Uterus (tissue), 4 donors: Measurements from ENCODE around the gene KATNA1. TPM values are rescaled to one million over a fixed set of nuclear protein-coding genes. Genes with fewer than 3 reads are reported as not detected.

Experiments used
- DNase-seq, 2 donors: peaks; one replicate each; pipeline ENCODE4 v3.0.0-alpha.2; 2019 to 2020
- H3K27ac ChIP-seq, 2 donors: fragments of 200-600 bp; sonication (generic); 1 replicate in 1 of 2; 2 replicates in 1 of 2; pipeline ENCODE4 v1.5.1; 2016 to 2018
- H3K27me3 ChIP-seq, 2 donors: fragments of 200-600 bp; sonication (generic); one replicate each; pipeline ENCODE4 v1.5.1; 2018 to 2019; ENCODE audit warnings: control low read depth in 1 of 2
- H3K36me3 ChIP-seq, 2 donors: fragments of 200-600 bp; sonication (generic); one replicate each; pipeline ENCODE4 v1.5.1; 2019; ENCODE audit warnings: control low read depth in 1 of 2
- H3K4me1 ChIP-seq, 2 donors: fragments of 200-600 bp; sonication (generic); one replicate each; pipeline ENCODE4 v1.5.1; 2018 to 2019; ENCODE audit warnings: control low read depth in 1 of 2
- H3K4me3 ChIP-seq, 2 donors: fragments of 200-600 bp; sonication (generic); 1 replicate in 1 of 2; 2 replicates in 1 of 2; pipeline ENCODE4 v1.5.1; 2018 to 2019; ENCODE audit warnings: mild to moderate bottlenecking in 1 of 2
- H3K9me3 ChIP-seq, 2 donors: fragments of 200-600 bp; sonication (generic); one replicate each; pipeline ENCODE4 v1.5.1; 2019; ENCODE audit warnings: control low read depth in 1 of 2
- CTCF ChIP-seq, 4 experiments: fragments of 200-600 bp in 2 of 4; fragments of 450-650 bp in 2 of 4; sonication (generic) in 2 of 4; IDR thresholded peaks; one replicate each; pipeline ENCODE4 v1.5.1; 2016 to 2019; ENCODE audit warnings: antibody characterized with exemption in 4 of 4, mild to moderate bottlenecking in 2 of 4, moderate library complexity in 1 of 4
- POLR2A ChIP-seq, 2 donors: fragments of 450-650 bp; IDR thresholded peaks; one replicate each; pipeline ENCODE4 v1.6.1; 2016; ENCODE audit warnings: antibody characterized with exemption in 2 of 2, mild to moderate bottlenecking in 1 of 2, moderate library complexity in 1 of 2
- intact Hi-C: fragments of 100-400 bp; cut with DNase I; formaldehyde crosslinking; loops from one replicate; pipeline ENCODE4 v1.15.1; 2023; ENCODE audit warnings: low total_unique reads
- total RNA-seq, 4 donors: library from RNA; depleted of rRNA in 3 of 4; stranded (reverse); fragments of >200 nt in 3 of 4; gene quantifications; one replicate each; pipeline versions ENCODE4 v1.1.0 to v1.2.4, GENCODE V29; 2014 to 2023
- donor health status: DM: yes; HTN: yes; CAD: no.

Gene KATNA1
- total RNA-seq: 10 to 100 TPM; 15.6 to 80.2 (median 32.3) TPM

- Histone ChIP-seq H3K27ac (peak within 1 kb of the TSS; percentile 78 to 82), H3K27me3 (no peaks in the 10 kb centered on the region), H3K9me3 (no peaks in the 10 kb centered on the region), H3K36me3 (no peaks in the 10 kb centered on the region), H3K4me1 (no peaks in the 10 kb centered on the region), H3K4me3 (peak within 1 kb of the TSS; percentile 60 to 94)
- peak; percentile 15 to 66 for TF ChIP-seq POLR2A (IDR thresholded peaks at IDR 0.05)
- TF ChIP-seq CTCF (IDR thresholded peaks at IDR 0.05): peak in 3 of 4 experiments; percentile 4 to 17 (median 9)
- intact Hi-C loops: no loop called here
- peak; percentile 69 to 84 for DNase-seq
These were observed at the start of gene KATNA1 for GRCh38 chr6:149648148-149649145. KATNA1 (minus strand) TSS chr6:149648714; CDS start chr6:149638547, 10,167 bp downstream.

GRCh38 chr6:149698175-149698574 lies 49.7 kb upstream of the KATNA1 start:
- DNase-seq: no peak
- no peak overlapping the region for H3K27ac ChIP-seq
- no peaks in the 10 kb centered on the region for H3K9me3 ChIP-seq
- no peaks in the 10 kb centered on the region for H3K27me3 ChIP-seq
- H3K4me1 ChIP-seq: peaks cover 0 to 3% of the 10 kb centered on the region in 2 donors
- TF ChIP-seq POLR2A (IDR thresholded peaks at IDR 0.05): no peak
- no peak overlapping the region for H3K4me3 ChIP-seq
- intact Hi-C loops: no loop called here
- no peaks in the 10 kb centered on the region for H3K36me3 ChIP-seq

GRCh38 chr6:149696901-149697300 lies 48.4 kb upstream of the KATNA1 start:
- no peaks in the 10 kb centered on the region for H3K36me3 ChIP-seq
- no peak for TF ChIP-seq CTCF (IDR thresholded peaks at IDR 0.05)
- TF ChIP-seq POLR2A (IDR thresholded peaks at IDR 0.05): no peak
- H3K9me3 ChIP-seq: no peaks in the 10 kb centered on the region
- H3K27me3 ChIP-seq: no peaks in the 10 kb centered on the region
- intact Hi-C loops: no loop called here
- no peak overlapping the region for H3K4me3 ChIP-seq
- H3K27ac ChIP-seq: no peak overlapping the region
- H3K4me1 ChIP-seq: peaks cover 0 to 3% of the 10 kb centered on the region in 2 donors
- DNase-seq: no peak

- no peak for TF ChIP-seq POLR2A (IDR thresholded peaks at IDR 0.05)
- no peak for TF ChIP-seq CTCF (IDR thresholded peaks at IDR 0.05)
- intact Hi-C loops: no loop called here
- Histone ChIP-seq H3K4me1 (peaks cover 0 to 3% of the 10 kb centered on the region in 2 donors), H3K36me3 (no peaks in the 10 kb centered on the region), H3K27me3 (no peaks in the 10 kb centered on the region), H3K27ac (no peak overlapping the region), H3K4me3 (no peak overlapping the region), H3K9me3 (no peaks in the 10 kb centered on the region)
- DNase-seq: no peak
These were observed 46.4 kb upstream of the KATNA1 start for GRCh38 chr6:149694921-149695320.

- Histone ChIP-seq H3K36me3 (no peaks in the 10 kb centered on the region), H3K4me1 (no peaks in the 10 kb centered on the region)
These were observed 42.7 kb upstream of the KATNA1 start for GRCh38 chr6:149691201-149691600.

More at GRCh38 chr6:149691201-149691600, 42.7 kb upstream of the KATNA1 start:
- Histone ChIP-seq H3K4me3 (no peak overlapping the region), H3K27me3 (no peaks in the 10 kb centered on the region), H3K9me3 (no peaks in the 10 kb centered on the region), H3K27ac (no peak overlapping the region)
- DNase-seq: no peak
- intact Hi-C loops: no loop called here
- TF ChIP-seq POLR2A (IDR thresholded peaks at IDR 0.05): no peak
- TF ChIP-seq CTCF (IDR thresholded peaks at IDR 0.05): no peak
